Activated B cell treated with CpG ODN at 0.5 μM for 24 hours (primary cell): ENCODE results near the gene POLR1H. TPM values are rescaled to one million over a fixed set of nuclear protein-coding genes. Genes with fewer than 3 reads are reported as not detected.
A peak's percentile ranks its signal among the peaks of the same experiment; 100 is the strongest.

Experiments
- ATAC-seq: fragments of 200-7000 bp; cut with Tn5 transposase; one replicate; pipeline ENCODE4 v1.10.0; 2021; ENCODE audit warnings: low read depth, mild to moderate bottlenecking, moderate library complexity
- CTCF ChIA-PET: fragments of 350-600 bp; sonication (Branson Sonifier 250); formaldehyde crosslinking; loops from one replicate; lab custom pipeline; 2021; ENCODE audit warnings: antibody characterized with exemption; lab: Charles Lee
- POLR2A ChIA-PET: fragments of 350-600 bp; sonication (Branson Sonifier 250); formaldehyde crosslinking; loops from one replicate; lab custom pipeline; 2021; ENCODE audit warnings: antibody characterized with exemption; lab: Charles Lee
- DNase-seq: peaks from one replicate; pipeline ENCODE4 v3.0.0; 2022
- H3K27ac Mint-ChIP-seq: one replicate; pipeline ENCODE4 v1.8.0; 2020; ENCODE audit warnings: mixed read lengths
- H3K27me3 Mint-ChIP-seq: one replicate; pipeline ENCODE4 v1.8.0; 2021; ENCODE audit warnings: mixed read lengths
- H3K36me3 Mint-ChIP-seq: one replicate; pipeline ENCODE4 v1.8.0; 2021; ENCODE audit warnings: low read depth, mixed read lengths
- H3K4me1 Mint-ChIP-seq: one replicate; pipeline ENCODE4 v1.8.0; 2021; ENCODE audit warnings: mixed read lengths
- H3K4me3 Mint-ChIP-seq: one replicate; pipeline ENCODE4 v1.8.0; 2020; ENCODE audit warnings: mild to moderate bottlenecking, mixed read lengths
- H3K9me3 Mint-ChIP-seq: one replicate; pipeline ENCODE4 v1.8.0; 2020; ENCODE audit warnings: mixed read lengths
- CTCF ChIP-seq: fragments of 200-600 bp; IDR thresholded peaks from one replicate; pipeline ENCODE4 v1.8.0; 2022; ENCODE audit warnings: antibody characterized with exemption, mild to moderate bottlenecking
- intact Hi-C: fragments of 100-400 bp; cut with micrococcal nuclease; formaldehyde crosslinking; loops from one replicate; pipeline ENCODE4 v1.15.1; 2024
- total RNA-seq: library from RNA; stranded (reverse); gene quantifications from 2 replicates; pipeline ENCODE4 v1.2.3, GENCODE V29; 2022

POLR1H gene, protein sequence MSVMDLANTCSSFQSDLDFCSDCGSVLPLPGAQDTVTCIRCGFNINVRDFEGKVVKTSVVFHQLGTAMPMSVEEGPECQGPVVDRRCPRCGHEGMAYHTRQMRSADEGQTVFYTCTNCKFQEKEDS
- 44.1 and 50.5 TPM in 2 replicates for total RNA-seq

GRCh38 chr6:30061092-30061857 is at the start of gene POLR1H:
Gene POLR1H, plus strand, starts transcription at chr6:30061265. Its CDS starts 260 bp downstream, at chr6:30061525.
- Mint-ChIP-seq H3K27ac (peak within 1 kb of the TSS; percentile 97), H3K4me3 (peak within 1 kb of the TSS; percentile 98), H3K27me3 (no peaks in the 10 kb centered on the region), H3K36me3 (peaks cover 52% of the 10 kb centered on the region), H3K4me1 (peaks cover 44% of the 10 kb centered on the region), H3K9me3 (no peaks in the 10 kb centered on the region)
- no peak for TF ChIP-seq CTCF
- ATAC-seq: peak; percentile 91
- POLR2A ChIA-PET: interaction anchor here (0.6 to 2.4 kb wide), 18 partner anchors 10 to 1136 kb away, joined by 3 to 20 read pairs (median 4); partner anchors contain the start of genes ABCF1, HLA-A and TRIM26
- peak; percentile 73 for DNase-seq
- intact Hi-C loops: loop anchor here (2.0 to 5.0 kb wide), 2 partner anchors 118 to 556 kb away; partner anchors contain the start of genes HLA-A, MRPS18B and PPP1R10
- CTCF ChIA-PET: interaction anchor here (1.0 to 3.8 kb wide), 3 partner anchors 42 to 411 kb away, joined by 3 to 14 read pairs (median 7); no protein-coding TSS in a partner anchor

- CTCF ChIA-PET: interaction anchor here (1.0 to 6.8 kb wide), 7 partner anchors 10 to 275 kb away, joined by 3 to 61 read pairs (median 5); no protein-coding TSS in a partner anchor
- TF ChIP-seq CTCF: peak; percentile 53
- Mint-ChIP-seq H3K27me3 (no peaks in the 10 kb centered on the region), H3K27ac (no peak overlapping the region), H3K9me3 (no peaks in the 10 kb centered on the region), H3K4me3 (no peak overlapping the region), H3K36me3 (peaks cover 12% of the 10 kb centered on the region), H3K4me1 (no peaks in the 10 kb centered on the region)
- intact Hi-C loops: loop anchor here (1.0 to 2.0 kb wide), 3 partner anchors 47 to 275 kb away; no protein-coding TSS in a partner anchor
- no peak for DNase-seq
- ATAC-seq: peak; percentile 70
- POLR2A ChIA-PET: no interaction called here
These were observed 47.7 kb upstream of the POLR1H start for GRCh38 chr6:30013291-30013922.

- H3K27me3 Mint-ChIP-seq: no peaks in the 10 kb centered on the region
- TF ChIP-seq CTCF: no peak
- intact Hi-C loops: no loop called here
- ChIA-PET POLR2A (interaction anchor here (0.7 kb wide), 1 partner anchor 42 kb away, joined by 3 read pairs; the partner anchor contains the start of gene POLR1H), CTCF (no interaction called here)
- DNase-seq (no peak), ATAC-seq (no peak)
- peaks cover 17% of the 10 kb centered on the region for H3K36me3 Mint-ChIP-seq
- H3K27ac Mint-ChIP-seq: no peak overlapping the region
- no peak overlapping the region for H3K4me3 Mint-ChIP-seq
- H3K9me3 Mint-ChIP-seq: no peaks in the 10 kb centered on the region
- peaks cover 11% of the 10 kb centered on the region for H3K4me1 Mint-ChIP-seq
These were observed 41.2 kb upstream of the POLR1H start for GRCh38 chr6:30019819-30020218.

- intact Hi-C loops: no loop called here
These were observed 40.4 kb upstream of the POLR1H start for GRCh38 chr6:30020626-30021025.

More at GRCh38 chr6:30020626-30021025, 40.4 kb upstream of the POLR1H start:
- H3K9me3 Mint-ChIP-seq: no peaks in the 10 kb centered on the region
- TF ChIP-seq CTCF: no peak
- H3K4me3 Mint-ChIP-seq: no peak overlapping the region
- DNase-seq (no peak), ATAC-seq (no peak)
- no peak overlapping the region for H3K27ac Mint-ChIP-seq
- no peaks in the 10 kb centered on the region for H3K27me3 Mint-ChIP-seq
- CTCF ChIA-PET: no interaction called here
- POLR2A ChIA-PET: no interaction called here
- H3K36me3 Mint-ChIP-seq: peaks cover 15% of the 10 kb centered on the region
- H3K4me1 Mint-ChIP-seq: peaks cover 11% of the 10 kb centered on the region
